T follicular helper cell (primary cell): ENCODE measurements around the gene PROCR.
"Not testable (repeated sequence)": the region's sequence is repeated elsewhere in the genome, so short reads cannot be mapped to it uniquely, and the experiment has no call there.

Experiments used
- DNase-seq: peaks from one replicate; pipeline ENCODE4 v3.0.0-alpha.2; 2020; ENCODE audit warnings: low read depth

PROCR gene

DNA sequence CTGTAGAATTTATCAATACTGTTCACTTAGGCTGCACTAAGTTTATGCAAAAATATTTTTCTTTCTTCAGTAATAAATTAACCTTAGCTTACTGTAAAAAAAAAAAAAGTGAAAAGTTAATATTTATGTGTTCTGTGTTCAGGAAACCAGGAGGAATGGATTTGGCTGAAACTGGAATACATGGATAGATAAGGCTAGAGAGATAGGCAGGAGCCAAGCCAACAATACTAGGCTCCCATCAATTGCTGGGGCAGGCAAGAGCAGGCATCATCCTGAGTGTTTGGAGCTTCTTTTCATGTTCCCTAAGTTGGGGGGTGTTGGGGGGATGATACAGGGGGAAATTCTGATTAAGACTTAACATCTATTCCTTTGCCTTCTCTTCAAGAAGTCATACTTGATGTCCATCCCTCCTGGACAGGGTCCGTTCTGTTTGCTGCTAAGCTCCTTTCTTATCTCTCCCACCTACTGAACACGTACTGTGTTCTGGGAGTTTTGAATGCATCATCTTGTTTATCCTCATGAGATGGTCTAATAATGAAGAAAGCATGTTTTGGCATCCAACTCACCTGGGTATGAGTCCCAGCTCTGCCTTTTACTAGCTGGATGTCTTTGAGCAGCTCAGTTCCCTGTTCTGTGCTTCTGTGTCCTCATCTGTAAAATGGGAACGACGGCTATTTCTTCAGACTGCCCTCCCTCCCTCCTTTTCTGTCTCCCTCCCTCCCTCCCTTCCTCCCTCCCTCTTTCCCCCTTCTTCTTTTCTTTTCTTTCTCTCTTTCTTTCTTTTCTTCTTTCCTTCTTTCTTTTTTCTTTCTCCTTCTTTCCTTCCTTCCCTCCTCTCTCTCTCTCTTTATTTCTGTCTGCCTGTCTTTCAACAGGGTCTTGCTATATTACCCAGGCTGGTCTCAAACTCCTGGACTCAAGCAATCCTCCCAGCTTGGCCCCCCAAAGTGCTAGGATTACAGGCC lies 6.4 kb upstream of the PROCR start:
- no peak for DNase-seq

GRCh38 chr20:35166242-35166830 lies 5.5 kb upstream of the PROCR start:
- DNase-seq: no peak

DNA sequence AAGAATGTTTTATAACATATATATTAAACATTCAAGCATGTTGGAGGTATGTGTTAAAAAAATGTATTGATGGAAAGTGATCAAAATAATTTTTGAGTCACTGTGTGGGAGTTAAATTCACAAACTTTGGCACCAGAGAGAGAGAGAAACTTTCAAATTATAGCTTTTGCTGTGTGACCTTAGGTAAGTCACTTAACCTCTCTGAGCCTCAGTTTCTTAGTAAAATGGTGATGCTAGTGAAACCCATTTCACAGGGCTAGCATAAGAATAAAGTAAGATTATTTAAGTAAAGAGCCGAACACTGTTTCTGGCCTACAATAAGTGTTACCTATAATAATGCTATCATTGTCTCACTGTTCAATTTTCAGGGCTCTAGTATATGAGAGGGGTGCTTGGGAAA lies 4.1 kb upstream of the PROCR start:
- DNase-seq: no peak

DNA sequence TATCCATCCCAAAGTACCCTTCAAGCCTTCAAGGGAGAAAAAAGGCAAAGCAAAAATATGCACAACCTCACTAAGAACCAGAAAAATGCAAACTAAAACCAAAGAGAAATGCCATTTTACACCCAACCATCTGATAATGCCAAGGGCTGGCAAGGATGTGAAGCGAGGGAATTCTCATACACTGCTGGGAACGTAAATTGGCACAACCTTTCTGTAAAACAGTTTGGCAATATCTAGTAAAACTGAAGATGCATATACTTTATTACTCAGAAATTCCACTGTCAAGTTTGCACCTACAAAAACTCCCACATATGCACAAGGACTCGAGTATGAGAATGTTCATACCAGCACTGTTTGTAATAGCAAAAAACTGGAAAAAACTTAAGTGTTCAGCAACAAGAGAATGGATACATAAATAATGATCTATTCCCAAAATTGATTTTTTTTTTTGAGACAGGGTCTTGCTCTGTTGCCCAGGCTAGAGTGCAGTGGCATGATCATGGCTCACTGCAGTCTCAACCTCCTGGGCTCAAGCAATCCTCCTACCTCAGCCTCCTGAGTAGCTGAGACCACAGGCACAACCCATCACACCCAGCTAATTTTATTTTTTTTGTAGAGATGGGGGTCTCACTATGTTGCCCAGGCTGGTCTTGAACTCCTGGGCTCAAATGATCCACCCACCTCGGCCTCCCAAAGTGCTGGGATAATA lies 3.0 kb upstream of the PROCR start:
- not testable (repeated sequence) for DNase-seq

GRCh38 chr20:35171438-35171752 lies 477 bp upstream of the PROCR start:
- DNase-seq: no peak

GRCh38 chr20:35172434-35172806 lies 548 bp downstream of the PROCR start:
- DNase-seq: no peak

DNA sequence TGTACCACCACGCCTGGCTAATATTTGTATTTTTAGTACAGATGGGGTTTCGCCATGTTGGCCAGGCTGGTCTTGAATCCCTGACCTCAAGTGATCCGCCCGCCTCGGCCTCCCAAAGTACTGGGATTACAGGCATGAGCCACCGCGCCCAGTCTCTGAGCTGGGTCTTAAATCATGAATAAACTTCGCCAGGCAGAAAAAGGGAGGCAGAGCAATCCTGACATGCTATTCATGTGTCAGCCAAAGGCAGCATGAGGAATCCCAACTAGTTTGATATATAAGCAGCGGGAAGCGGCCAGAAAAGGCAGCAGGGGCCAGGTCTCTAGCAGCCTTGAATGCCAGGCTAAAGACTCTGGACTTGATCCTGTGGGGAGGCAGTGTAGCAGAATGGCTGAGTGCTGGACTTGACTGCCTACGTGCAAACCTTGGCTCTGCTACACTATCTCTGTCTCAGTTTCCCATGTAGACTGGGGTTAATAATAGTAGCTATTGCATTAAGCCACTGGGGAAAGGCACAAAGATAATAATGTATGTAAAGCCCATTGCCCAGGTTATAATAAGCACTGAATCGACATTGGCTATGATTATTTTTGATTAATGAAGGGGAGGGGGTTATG lies 1.8 kb downstream of the PROCR start:
- DNase-seq: no peak

- DNase-seq: no peak
These were observed 2.8 kb downstream of the PROCR start for GRCh38 chr20:35174458-35175216.

DNA sequence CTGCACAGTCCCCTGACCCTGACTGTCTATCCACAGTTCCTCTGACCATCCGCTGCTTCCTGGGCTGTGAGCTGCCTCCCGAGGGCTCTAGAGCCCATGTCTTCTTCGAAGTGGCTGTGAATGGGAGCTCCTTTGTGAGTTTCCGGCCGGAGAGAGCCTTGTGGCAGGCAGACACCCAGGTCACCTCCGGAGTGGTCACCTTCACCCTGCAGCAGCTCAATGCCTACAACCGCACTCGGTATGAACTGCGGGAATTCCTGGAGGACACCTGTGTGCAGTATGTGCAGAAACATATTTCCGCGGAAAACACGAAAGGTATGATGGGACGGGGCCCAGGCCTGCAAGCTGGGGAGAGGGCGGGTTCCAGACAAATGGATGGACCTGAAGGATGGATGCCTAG lies 4.3 kb downstream of the PROCR start:
- no peak for DNase-seq

DNA sequence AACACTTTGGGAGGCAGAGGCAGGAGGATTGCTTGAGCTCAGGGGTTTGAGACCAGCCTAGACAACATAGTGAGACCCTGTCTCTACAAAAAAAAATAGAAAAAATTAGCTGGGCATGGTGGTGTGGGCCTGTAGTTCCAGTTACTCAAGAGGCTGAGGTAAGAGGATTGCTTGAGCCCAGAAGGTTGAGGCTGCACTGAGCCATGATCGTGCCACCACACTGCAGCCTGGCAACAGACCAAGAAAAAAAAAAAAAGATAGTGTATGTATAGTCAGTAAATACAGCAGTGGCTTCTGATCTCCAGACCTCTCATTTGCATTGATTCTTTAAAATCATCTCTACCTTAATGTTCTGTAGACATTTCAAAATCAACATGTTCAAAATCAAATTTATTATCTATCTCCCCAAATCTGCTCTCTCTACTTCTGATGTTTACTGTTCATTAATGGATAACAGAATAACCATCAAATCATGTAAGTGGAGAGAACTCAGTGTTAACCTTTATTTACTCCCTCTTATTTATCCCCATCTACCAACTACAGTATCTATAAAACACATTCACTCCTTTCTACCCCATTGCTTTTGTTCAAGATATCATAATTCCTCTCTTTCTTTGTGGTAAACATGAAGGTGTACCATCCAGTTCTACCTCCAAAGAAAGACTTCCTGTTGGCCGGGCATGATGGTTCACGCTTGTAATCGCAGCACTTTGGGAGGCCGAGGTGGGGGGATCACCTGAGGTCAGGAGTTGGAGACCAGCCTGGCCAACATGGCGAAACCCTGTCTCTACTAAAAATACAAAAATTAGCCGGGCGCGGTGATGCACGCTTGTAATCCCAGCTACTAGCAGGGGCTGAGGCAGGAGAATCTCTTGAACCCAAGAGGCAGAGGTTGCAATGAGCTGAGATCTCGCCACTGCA lies 7.7 kb downstream of the PROCR start:
- no peak for DNase-seq

- no peak for DNase-seq
These were observed 8.4 kb downstream of the PROCR start for GRCh38 chr20:35180266-35180665.

- no peak for DNase-seq
These were observed 9.9 kb downstream of the PROCR start for GRCh38 chr20:35181731-35182130.

GRCh38 chr20:35186691-35187289 lies 14.9 kb downstream of the PROCR start:
- DNase-seq: not testable (repeated sequence)

DNA sequence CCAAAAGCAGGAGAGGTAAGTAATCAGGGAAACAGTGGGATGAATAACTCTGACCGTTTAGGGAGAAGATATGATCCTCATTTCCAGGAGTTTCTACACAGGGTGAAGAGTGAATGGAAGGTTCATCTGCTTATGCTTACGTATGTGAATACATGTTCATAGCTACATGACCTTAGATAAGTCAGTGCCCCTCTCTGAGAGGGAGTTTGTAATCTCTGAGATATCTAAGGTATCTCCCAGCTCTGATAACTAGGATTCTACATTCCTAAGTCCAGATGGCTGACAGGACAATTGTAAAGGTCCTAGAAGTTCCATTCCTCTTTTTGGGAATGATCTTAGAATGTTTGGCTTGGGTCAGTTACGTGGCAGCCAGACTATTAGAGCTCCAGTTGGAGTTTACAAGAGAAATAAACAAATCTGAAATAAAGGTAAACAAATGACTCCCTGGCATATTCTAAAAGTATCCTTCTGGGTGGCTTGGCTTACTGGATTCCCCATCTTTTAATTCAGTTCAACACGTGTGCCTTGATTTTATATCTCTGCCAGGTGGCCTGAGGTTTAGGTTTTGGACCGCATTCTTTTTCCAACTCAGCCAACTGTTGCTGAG lies 15.8 kb downstream of the PROCR start:
- no peak for DNase-seq

GRCh38 chr20:35189223-35189622 lies 17.4 kb downstream of the PROCR start:
- DNase-seq: not testable (repeated sequence)

DNA sequence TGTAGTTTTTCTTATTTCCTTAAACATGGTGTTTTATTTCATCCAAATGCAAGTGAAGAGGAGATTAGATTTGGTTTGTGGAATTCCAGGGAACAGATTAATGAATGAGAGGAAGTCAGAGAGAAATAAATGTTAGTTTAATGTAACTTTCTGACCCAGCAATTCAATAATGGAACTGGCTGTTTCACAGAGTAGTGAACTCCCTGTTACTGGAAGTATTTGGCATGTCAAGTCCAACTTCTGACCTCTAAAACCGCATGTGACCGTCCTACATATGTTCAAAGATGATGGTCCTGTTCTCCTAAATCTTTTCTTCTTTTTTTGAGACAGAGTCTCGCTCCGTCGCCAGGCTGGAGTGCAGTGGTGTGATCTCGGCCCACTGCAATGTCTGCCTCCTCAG lies 18.7 kb downstream of the PROCR start:
- DNase-seq: no peak

DNA sequence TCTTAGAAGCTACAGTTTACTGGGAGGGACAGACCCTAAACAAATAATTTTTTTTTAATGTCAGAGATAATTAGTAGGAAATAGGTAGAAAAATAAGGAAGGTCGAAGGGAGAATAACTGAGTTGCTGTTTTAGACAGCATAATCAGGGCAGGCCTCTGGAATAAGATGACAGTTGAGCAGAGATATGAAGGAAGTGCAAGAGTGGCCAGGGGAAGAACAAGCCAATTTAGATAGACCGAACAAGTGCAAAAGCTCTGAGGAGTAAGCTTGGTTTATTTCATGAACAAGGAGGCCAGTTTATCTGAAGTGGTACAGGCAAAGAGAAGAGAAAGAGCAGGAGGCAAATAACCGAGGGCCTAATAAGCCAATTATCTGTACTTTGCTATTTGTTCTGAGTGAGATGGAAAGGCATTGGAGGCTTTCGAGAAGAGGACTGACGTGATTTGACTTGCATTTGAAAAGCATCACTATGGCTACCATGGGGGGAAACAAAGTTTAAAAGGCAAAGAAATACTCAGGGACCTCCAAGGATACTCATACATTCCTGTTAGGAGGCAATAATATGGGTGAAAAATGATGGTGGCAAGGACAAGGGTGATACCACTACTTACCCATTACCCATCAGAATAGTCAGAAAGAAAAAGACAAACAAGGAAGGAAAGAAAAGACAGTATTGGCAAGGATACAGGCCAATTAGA lies 19.7 kb downstream of the PROCR start:
- no peak for DNase-seq

DNA sequence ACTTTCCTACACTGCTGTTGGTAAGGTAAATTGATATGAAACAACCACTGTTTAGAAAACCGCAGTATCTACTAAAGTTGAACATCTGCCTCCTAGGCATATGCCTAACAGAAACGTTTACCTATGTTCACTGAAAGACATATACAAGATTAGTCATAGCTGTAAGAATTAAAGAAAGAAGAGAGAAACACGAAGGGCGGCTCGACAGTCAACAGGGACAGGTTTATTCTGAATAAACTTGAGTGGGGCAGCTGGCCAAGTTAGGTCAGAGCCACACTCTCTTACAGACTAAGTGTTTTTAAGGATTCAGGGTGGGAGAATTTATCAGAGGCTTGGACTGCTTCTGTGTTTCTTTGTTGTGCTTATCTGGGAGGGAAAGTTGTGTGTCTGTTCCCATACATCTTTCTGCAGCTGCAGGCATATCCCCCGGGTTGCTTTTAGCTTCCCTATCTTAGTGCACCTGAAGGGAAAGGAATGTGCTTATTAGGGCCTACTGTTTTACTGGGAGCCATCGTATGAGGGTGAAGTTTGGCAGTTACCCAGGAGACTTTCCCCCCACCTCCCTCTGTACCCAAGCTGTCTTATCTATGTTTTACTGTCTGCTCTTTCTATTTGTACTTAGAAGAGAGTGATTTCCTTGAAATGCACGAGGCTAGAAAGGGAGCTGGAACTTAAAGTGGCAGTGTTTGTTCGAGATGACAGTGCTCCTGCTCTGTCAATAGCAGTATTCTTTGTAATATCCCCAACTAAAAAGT lies 20.4 kb downstream of the PROCR start:
- DNase-seq: no peak
